Muscle layer of duodenum (tissue), 2 donors: ENCODE measurements around the gene UBTF.

Experiments used
- H3K27ac ChIP-seq: one replicate; pipeline ENCODE4 v1.7.0; 2013; ENCODE audit warnings: mild to moderate bottlenecking, low read length
- H3K27me3 ChIP-seq: one replicate; pipeline ENCODE4 v1.7.0; 2013; ENCODE audit warnings: low read depth, mild to moderate bottlenecking, control low read depth, low read length
- H3K36me3 ChIP-seq, 2 donors: one replicate each; pipeline ENCODE4 v1.7.0; 2013; ENCODE audit warnings: low read length in 2 of 2, control low read depth in 1 of 2, mild to moderate bottlenecking in 1 of 2; ENCODE audit not compliant: insufficient read depth in 2 of 2, control insufficient read depth in 1 of 2
- H3K4me1 ChIP-seq, 2 donors: one replicate each; pipeline ENCODE4 v1.7.0; 2013; ENCODE audit warnings: low read length in 2 of 2, mild to moderate bottlenecking in 2 of 2, control low read depth in 1 of 2, moderate library complexity in 1 of 2; ENCODE audit not compliant: insufficient read depth in 2 of 2, control insufficient read depth in 1 of 2
- H3K4me3 ChIP-seq, 2 donors: one replicate each; pipeline ENCODE4 v1.7.0; 2013; ENCODE audit warnings: low read length in 2 of 2, low read depth in 1 of 2, mild to moderate bottlenecking in 1 of 2
- H3K9me3 ChIP-seq, 2 donors: one replicate each; pipeline ENCODE4 v1.7.0; 2013; ENCODE audit warnings: low read length in 2 of 2, control low read depth in 1 of 2, mild to moderate bottlenecking in 1 of 2; ENCODE audit not compliant: control insufficient read depth in 1 of 2
- donor health status: healthy.

UBTF gene

DNA sequence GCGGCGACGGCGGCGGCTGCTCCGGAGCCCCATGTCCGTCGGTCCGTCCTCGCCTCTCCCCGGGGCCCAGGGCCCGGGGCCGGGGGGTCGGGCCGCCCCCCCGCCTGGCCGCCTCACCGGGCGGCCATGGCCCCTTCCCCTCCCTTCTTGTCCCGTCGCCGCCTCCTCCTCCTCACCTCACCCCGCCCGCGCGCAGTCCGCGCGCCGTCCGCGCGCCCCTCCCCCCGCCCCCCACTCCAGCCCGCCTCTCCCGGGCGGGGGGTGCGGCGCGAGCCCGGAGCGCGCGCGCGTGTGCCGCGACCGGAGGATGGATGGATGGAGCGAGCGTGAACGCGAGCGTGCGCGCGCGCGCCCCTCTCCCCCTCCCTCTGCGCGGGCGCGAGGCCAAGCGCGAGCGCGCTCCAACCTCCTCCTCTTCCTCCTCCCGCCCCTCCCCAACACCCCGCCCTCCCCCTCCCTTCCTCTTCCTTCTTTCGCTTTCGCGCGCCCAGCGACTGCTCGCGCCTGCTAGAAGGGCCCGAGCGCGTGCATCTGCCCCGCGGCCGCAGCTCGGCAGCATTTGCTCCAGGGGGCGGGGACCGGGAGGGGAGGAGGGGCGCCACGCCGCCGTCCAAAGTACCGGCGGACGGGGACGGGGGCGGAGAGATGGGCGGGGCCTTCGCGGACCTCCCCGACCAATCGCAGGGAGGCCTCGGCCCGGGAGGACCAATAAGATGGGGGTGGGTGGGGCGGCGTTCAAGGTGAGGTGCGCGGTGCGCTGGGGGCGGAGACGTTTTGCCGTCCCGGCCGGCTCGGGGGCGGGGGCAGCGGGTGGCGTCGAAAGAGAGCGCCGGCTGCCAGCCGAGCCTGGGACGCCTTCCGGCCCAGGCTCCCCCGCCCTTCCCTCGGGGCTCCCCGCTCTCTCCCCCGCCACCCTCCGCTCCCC lies 19.7 kb downstream of the UBTF start, which contains the start of gene ATXN7L3:
ATXN7L3 (minus strand) TSS at position 332 of the 925 bp plus-strand sequence. CDS start 1,814 bp downstream, outside the sequence.
- no peaks in the 10 kb centered on the region for H3K27me3 ChIP-seq
- peaks cover 12 to 31% of the 10 kb centered on the region in 2 donors for H3K4me1 ChIP-seq
- H3K36me3 ChIP-seq: peaks cover 12 to 20% of the 10 kb centered on the region in 2 donors
- no peaks in the 10 kb centered on the region for H3K9me3 ChIP-seq
- H3K4me3 ChIP-seq: peak within 1 kb of the TSS; percentile 76 to 79
- peak within 1 kb of the TSS; percentile 94 for H3K27ac ChIP-seq

DNA sequence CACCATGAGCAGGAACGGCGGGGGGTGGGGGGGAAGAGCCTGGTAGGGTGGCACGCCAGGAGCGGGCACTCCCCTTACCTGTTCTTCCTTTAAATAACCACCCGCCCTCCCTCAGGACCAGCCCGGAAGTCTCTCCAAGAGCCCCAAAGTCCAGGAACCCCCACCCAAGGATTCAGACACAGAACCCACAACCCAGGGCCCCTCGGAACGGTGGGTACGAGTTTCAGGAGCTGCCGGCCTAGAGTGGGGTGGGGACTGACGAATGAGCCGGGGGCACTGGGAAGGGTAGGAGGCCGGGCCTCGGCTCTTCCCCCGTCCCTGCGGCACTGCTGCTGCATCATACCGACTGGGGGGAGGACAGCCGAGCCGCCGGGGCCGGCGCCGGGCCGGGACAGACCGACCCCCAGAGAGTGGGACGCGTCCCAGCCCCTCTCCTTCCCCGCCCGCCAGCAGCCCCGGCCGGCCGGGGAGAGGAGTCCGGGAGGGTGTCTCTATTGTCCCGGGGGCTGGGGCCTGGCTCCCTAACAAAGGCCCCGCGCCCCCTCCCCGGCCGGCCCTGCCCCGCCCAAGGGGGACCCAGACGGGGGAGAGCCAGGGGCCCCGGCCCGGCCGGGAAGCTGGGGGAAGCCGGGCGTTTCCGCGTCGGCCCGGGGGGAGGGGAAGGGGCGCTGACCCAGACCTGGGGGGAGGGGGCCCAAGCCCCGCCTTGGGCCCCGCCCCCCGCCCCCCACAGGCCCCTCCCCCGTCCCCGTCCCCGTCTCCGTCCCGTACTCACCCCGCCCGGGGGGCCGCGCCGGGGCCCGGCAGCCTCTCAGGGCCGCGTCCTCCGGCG lies 20.5 kb downstream of the UBTF start:
- Histone ChIP-seq H3K27ac (peak overlapping the region; percentile 94), H3K4me3 (peak overlapping the region; percentile 71 to 79), H3K36me3 (peaks cover 20 to 29% of the 10 kb centered on the region in 2 donors), H3K27me3 (no peaks in the 10 kb centered on the region), H3K9me3 (no peaks in the 10 kb centered on the region), H3K4me1 (peaks cover 6 to 31% of the 10 kb centered on the region in 2 donors)

DNA sequence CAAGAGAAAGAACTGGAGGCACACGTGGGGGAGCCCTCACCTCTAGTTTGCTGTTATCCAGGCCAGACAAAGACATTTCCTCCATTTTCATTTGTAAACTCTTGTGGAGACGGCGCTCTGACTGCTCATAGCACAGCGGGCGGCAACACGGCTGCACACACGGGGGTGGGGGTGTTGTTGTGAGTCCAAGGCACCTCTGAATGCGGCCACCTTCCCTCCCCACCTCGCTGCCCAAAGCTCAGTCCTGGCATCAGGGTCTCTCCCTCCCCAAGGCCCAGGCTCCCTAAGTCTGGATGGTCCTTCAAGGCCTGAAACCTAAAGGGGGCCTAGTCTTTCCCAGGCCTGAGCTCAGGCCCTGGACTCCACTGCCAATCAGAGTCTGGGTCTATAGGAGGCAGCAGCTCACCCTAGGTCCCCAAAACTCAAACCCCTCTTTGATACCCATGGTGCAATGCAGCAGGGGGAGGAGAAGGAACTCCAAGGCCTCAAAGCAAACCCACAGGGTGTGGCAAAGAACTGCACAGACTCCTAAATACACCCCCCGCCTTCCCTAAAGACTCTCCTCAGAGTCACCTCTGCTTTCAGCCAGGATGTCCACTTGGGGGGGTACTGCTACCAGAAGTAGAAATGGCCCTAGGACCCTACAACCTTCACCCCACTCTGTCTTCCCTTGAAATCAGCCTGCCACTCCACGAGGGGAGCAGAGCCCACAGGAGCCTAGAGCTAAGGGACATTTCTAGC lies 21.3 kb downstream of the UBTF start:
- H3K27me3 ChIP-seq: no peaks in the 10 kb centered on the region
- H3K36me3 ChIP-seq: peaks cover 27 to 37% of the 10 kb centered on the region in 2 donors
- peak overlapping the region; percentile 94 for H3K27ac ChIP-seq
- H3K4me3 ChIP-seq: peak overlapping the region; percentile 71 to 79
- peaks cover 6 to 25% of the 10 kb centered on the region in 2 donors for H3K4me1 ChIP-seq
- H3K9me3 ChIP-seq: no peaks in the 10 kb centered on the region

DNA sequence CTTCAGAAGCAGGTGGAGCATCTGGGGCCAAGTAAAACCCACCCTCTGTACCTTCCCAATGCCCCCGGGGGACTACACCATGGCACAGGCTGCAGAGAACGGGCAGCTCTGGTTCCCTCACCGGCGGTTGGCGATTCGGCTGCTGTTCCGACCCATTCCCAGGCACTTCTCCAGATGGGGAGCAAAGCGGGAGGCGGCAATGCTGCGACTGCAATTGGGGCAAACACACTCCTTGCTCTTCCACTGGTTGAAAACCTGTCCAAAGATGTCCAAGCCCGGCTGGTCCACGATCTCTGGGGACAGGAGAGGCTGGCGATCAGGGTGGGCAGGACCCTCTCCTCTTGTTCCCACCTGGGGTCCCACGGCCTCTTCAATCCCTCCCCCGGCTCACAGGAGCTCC lies 22.4 kb downstream of the UBTF start:
- Histone ChIP-seq H3K4me3 (no peak overlapping the region), H3K4me1 (peaks cover 9 to 25% of the 10 kb centered on the region in 2 donors), H3K9me3 (no peaks in the 10 kb centered on the region), H3K27ac (no peak overlapping the region), H3K36me3 (peaks cover 32 to 43% of the 10 kb centered on the region in 2 donors), H3K27me3 (no peaks in the 10 kb centered on the region)

DNA sequence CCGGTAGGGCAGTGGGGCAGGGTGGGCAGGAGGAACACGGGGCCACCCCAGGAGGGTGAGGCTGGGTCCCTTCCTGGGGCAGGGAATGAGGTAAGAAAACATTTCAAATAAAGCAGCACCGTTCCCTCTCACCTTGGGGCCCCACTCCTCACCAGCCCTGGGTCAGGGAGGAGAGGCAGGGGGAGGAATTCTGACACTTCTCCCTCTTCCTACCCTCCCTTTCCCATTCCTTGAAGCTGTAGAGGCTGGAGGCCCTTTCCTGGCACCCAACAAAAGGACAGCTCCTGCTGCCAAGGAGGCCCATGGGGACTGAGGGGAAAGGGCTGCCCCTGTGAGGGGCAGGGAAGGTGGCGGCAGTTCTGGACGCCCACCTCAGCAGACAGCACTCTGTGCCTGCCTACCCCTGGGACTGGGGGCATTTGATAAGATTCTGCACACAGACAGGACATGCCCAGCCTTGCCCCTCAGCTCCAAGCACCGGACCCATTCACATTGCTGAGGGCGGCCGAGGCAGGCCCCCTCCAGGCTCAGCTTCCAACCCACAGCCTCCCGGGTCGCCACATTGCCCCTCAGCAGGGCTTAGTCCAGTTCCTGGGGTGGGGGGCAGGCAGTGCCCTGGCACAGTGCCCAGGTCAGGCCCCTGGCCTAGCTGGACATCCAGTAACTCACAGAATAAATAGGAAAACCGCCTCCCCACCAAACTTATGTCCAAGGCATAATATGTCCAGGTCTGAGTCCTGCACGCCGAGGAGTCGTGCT lies 26.0 kb downstream of the UBTF start:
- Histone ChIP-seq H3K27ac (no peak overlapping the region), H3K4me3 (no peak overlapping the region), H3K36me3 (peaks cover 45 to 57% of the 10 kb centered on the region in 2 donors), H3K27me3 (no peaks in the 10 kb centered on the region), H3K9me3 (no peaks in the 10 kb centered on the region), H3K4me1 (peaks cover 8 to 23% of the 10 kb centered on the region in 2 donors)

DNA sequence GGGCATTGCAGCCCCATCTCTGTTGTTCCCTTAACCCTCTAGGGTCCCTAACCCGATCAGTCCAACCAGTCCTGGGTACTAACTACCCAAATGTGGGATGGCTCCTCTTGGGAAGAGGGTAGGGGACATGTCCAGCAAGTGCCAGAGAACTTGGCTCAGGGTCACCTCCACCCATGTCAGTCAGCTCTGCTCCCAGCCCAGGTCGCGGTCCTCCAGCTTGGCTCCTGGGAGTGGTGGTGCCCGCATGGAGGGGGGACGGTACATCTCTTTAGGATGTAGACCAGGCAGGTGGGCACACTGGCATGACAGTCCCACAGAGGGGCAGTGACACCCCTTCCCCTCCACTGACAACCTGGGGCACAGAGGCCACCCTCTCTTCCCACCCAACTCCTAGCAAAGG lies 26.7 kb downstream of the UBTF start:
- Histone ChIP-seq H3K4me3 (no peak overlapping the region), H3K4me1 (peaks cover 3 to 23% of the 10 kb centered on the region in 2 donors), H3K27ac (no peak overlapping the region), H3K9me3 (no peaks in the 10 kb centered on the region), H3K36me3 (peaks cover 45 to 57% of the 10 kb centered on the region in 2 donors), H3K27me3 (no peaks in the 10 kb centered on the region)

DNA sequence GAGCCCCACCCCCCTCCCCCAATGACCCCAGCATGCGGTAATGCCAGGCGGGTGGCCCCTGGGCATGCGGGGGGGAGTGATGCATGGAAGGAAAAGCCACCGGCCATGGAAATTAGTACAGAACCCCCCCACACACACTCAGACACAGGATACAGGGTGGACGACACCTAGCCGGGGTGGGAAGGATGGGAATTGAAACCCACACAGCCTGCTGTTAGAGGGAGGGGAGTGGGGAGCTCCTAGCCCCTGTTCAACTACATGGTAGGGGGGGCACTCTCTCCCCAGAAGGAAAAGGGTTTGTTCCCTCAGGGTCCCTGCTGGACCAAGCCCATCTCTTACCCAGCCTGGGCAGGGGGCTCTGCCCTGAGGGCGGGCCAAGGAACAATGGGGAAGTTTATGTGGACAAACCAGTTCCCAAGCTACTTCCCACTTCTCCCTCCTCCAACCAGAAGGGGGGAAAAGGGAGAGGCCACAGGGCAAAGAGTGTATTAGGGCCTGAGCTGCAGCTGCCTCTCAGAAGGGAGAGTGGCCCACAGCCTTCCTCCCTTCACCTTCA lies 27.5 kb downstream of the UBTF start:
- Histone ChIP-seq H3K27me3 (no peaks in the 10 kb centered on the region), H3K36me3 (peaks cover 45 to 52% of the 10 kb centered on the region in 2 donors), H3K27ac (no peak overlapping the region), H3K4me1 (peaks cover 3 to 19% of the 10 kb centered on the region in 2 donors), H3K4me3 (no peak overlapping the region), H3K9me3 (no peaks in the 10 kb centered on the region)

DNA sequence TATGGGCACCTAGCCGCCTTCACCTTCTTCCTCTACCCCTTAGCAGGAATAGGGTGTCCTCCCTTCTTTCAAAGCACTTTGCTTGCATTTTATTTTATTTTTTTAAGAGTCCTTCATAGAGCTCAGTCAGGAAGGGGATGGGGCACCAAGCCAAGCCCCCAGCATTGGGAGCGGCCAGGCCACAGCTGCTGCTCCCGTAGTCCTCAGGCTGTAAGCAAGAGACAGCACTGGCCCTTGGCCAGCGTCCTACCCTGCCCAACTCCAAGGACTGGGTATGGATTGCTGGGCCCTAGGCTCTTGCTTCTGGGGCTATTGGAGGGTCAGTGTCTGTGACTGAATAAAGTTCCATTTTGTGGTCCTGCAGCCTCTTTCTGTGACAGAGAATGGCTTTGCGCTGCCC lies 28.1 kb downstream of the UBTF start:
- Histone ChIP-seq H3K4me1 (peaks cover 3 to 17% of the 10 kb centered on the region in 2 donors), H3K4me3 (no peak overlapping the region), H3K9me3 (no peaks in the 10 kb centered on the region), H3K27me3 (no peaks in the 10 kb centered on the region), H3K27ac (no peak overlapping the region), H3K36me3 (peaks cover 45 to 51% of the 10 kb centered on the region in 2 donors)

DNA sequence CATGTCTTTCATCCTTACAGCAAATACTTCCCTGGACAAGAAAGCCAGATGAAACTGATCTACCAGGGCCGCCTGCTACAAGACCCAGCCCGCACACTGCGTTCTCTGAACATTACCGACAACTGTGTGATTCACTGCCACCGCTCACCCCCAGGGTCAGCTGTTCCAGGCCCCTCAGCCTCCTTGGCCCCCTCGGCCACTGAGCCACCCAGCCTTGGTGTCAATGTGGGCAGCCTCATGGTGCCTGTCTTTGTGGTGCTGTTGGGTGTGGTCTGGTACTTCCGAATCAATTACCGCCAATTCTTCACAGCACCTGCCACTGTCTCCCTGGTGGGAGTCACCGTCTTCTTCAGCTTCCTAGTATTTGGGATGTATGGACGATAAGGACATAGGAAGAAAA lies 29.0 kb downstream of the UBTF start:
- Histone ChIP-seq H3K36me3 (peaks cover 40 to 46% of the 10 kb centered on the region in 2 donors), H3K27me3 (no peaks in the 10 kb centered on the region), H3K4me3 (no peak overlapping the region), H3K9me3 (no peaks in the 10 kb centered on the region), H3K4me1 (peaks cover 3 to 22% of the 10 kb centered on the region in 2 donors), H3K27ac (no peak overlapping the region)
